ENCODE results near the gene MTMR2.

Gene MTMR2

DNA sequence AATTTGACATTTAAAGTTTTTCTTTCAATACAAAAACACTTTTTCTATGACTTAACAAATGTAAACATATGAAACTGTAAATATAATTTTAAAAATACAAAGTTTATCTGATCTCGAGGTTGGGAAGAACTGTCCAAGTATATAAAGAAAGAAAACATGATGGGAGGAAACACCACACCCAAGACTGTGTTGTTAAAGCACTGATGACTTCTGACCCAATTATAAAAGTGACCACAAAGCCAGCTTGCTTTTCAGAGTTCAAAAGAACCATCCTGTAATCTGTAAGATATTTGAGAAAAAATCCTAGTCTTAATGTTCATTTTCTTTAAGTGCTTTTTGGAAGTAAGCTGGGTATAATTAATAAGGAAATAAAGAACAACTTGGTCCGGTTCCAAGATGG, 118.0 kb downstream of the MTMR2 start:
- no peak for DNase-seq

GRCh38 chr11:95803973-95804372, 119.9 kb downstream of the MTMR2 start:
- no peak for DNase-seq

GRCh38 chr11:95802806-95803205, 121.1 kb downstream of the MTMR2 start:
- no peak for DNase-seq

DNA sequence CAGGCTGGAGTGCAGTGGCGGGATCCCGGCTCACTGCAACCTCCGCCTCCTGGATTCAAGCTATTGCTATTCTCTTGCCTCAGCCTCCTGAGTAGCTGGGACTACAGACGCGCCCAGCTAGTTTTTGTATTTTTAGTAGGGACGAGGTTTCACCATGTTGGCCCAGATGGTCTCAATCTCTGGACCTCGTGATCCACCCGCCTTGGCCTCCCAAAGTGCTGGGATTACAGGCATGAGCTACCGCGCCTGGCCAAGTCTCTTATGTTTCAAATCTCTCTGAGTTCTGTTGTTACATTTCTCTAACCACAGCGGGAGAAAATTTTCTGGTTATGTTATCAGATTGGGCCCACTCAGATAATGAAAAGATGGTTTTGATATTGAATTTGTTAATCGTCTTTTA, 123.5 kb downstream of the MTMR2 start:
- no peak for DNase-seq

DNA sequence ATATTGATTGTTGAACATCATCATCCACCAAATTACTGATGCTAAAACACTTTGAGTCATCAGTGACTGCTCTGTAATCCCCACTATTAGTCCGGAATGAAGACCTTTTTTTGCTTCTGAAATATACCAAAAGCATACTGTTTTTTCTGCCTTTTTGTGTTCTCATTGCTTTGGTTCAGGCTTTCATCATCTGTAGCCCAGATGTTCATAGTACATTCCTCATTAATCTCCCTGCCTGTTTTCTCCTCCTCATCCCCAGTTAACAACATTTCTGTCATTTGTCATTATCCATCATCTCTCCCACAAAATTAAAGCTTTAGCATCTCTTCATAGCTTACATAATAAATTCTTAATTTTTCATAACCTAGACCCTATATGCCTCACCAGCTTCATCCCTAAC, 124.4 kb downstream of the MTMR2 start:
- no peak for DNase-seq

- DNase-seq: no peak
These were observed 127.4 kb downstream of the MTMR2 start for GRCh38 chr11:95796501-95796900.

GRCh38 chr11:95795627-95796295, 128.1 kb downstream of the MTMR2 start:
- DNase-seq: no peak

- DNase-seq: no peak
These were observed 129.8 kb downstream of the MTMR2 start for GRCh38 chr11:95794086-95794485.

DNA sequence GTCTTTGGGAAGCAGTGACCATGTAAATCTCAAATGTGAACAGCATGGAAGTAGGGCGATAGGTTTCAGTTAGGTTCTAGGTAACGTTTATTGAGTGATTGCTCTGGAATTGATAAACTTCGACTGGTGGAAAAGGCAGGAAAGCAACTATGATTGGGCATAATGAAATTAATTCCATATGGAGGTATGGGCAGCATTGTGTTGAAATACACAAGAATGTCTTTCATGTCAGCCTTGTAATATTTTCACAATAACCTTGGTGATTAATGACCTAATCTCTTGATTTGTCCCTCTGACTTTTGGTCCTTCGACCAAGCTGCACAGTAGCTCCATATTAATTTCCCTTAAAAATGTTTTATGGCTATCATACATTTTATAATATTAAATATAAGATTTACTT, 130.8 kb downstream of the MTMR2 start:
- no peak for DNase-seq

- DNase-seq: no peak
These were observed 131.2 kb downstream of the MTMR2 start for GRCh38 chr11:95792700-95793099.

- DNase-seq: no peak
These were observed 131.7 kb downstream of the MTMR2 start for GRCh38 chr11:95792200-95792599.

DNA sequence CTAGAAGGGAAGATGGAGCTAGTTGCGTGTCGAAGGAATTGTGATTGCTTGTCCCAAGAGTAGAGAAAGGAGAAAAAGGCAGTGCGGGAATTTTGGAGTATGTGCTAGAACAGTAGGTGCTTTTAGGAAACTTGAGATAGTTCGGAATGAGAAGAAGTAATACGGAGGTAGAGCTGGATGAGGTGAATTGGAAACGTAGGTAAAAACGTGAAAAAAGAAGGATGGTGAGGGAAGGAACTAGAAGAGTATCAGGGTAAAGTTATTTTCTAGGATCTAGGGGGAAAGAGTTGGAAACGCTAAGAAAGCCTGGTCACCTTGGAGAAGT, 132.2 kb downstream of the MTMR2 start:
- no peak for DNase-seq

DNA sequence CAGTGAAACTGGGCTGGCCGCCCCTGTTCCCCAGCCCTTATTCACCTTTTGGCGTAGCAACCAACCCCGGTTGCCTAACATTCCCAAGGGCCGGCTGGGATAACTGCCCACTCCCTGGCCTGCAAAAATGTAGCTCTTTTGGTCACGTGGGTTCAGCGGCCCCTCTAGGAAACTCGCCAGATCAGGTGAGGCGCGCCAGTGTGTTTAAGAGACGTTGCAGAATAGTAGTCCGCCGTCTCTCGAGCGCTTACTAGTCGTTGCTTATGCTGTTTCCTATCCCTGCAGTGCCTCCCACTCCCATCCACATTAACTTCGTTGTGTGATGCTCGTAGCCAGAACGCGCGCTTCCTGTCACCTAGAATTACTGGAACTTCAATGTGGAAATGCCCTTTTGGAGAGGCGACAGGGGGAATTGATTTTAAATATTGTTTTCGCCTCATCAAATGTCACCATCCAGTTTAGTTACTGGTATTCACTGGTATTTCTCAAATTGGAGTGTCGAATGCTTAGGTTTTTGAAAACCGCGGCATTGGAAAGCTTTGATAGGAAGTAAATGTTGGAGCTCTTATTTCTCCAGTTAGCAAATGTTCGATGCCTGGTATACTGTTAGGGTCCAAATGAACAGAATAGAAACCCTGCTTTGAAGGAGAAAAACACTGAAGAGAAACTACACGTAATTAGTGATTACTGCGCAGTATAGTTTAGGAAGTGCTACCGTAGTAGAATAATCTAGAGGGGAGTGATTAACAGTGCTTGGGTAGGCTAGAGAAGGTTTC, 132.8 kb downstream of the MTMR2 start:
- peak; percentile 36 for DNase-seq

DNA sequence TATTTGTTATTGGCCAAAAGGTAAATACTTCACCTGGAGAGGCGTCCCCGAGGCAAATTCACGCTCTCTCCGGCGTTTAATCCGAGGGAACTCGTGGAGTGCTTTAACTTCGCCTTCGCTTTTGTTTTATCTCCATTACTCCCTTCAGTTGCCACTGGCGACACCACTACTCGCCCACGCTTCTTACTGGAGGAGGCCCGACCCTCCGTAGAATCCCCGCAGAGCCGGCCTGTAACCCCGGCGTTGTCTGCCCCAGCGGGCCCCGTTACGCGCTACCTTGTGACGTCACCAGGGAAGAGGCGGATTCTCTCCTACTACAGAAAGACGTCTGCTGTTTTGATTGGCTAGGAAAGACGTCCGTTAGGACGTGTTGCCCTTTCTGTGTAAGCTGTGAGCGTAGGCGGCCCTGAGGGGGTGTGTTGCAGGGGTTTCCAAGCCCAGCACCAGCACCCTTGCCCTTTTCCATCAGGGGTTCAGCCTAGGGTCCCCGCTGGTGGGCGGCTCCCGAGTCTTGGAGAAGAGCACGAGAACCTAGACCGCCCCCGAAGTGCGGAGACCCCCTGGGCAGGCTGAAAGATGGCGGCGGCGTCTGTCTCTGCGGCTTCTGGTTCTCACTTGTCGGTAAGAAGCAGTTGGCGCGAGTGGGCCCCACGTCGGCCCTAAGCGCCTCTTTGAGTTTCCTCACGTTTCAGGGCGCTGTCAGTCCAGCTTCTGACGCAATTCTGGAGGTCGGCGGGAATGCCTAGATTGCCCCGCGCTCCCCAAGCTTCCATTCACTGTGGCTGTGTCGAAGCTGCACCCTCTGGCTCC, 133.6 kb downstream of the MTMR2 start, which contains the start of gene CEP57:
Gene CEP57, plus strand, starts transcription at position 376 of the 810 bp plus-strand sequence. Its CDS starts 201 bp downstream, at position 577.
- peak; percentile 86 for DNase-seq

- peak; percentile 94 for DNase-seq
These were observed 134.3 kb downstream of the MTMR2 start, which contains the start of gene FAM76B for GRCh38 chr11:95789506-95790122. Gene FAM76B (minus strand): TSS chr11:95789782. CDS start chr11:95789478, 304 bp downstream.

DNA sequence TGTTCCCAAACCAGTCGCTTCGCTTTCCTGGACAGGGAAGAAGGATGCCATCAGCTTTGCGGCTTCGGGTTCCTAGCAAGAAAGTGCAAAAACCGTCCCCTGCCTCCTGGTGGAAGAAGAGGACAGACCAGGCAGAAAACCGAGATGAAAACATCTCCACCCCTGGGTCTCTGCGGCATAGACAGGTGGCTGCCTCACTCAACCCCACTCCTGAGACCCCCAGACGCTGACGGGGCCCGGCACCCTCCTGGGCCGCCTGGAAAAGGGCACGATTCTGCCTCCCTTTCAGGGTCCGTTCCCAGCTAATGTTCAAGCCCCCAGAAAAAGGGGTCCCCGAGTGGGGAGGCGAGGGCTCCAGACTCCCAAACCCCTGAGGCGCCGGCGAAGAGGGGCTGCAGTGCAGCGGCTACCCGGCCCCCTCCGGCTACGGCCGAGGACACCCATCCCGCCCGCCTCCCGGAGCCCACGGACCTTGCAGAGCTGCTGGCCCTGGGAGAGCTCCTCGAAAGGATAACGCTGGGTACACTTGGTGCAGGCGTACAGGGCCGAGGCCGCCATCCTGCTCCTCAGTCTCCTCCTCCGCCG, 134.9 kb downstream of the MTMR2 start:
- DNase-seq: no peak
